UCSD-AML1 (cell line): ENCODE results near the gene FBN1.

Source experiments
- DNase-seq: peaks from one replicate; lab custom pipeline; 2025; ENCODE audit not compliant: unreplicated experiment; lab: John Stamatoyannopoulos, UW

The FBN1 gene

DNA sequence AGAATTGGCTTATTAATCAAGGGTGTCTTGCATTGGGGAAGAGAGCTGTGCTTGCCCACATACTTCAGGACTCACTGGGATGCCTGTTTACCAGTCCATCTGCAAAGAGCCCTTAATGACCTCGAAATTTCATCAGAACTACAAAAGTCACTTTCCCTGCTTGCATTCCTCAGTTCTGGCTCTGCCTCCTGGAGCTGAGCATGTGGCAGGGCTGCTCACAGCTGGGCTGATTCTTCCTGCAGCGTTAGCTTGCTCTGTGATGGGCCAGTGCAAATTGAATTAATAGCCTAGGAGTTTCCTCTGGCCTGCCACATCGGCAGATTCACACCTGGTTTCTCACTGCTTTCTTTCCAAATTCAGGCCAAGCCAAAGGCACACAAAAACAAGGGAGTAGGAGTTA, 205.4 kb downstream of the FBN1 start:
- no peak for DNase-seq

DNA sequence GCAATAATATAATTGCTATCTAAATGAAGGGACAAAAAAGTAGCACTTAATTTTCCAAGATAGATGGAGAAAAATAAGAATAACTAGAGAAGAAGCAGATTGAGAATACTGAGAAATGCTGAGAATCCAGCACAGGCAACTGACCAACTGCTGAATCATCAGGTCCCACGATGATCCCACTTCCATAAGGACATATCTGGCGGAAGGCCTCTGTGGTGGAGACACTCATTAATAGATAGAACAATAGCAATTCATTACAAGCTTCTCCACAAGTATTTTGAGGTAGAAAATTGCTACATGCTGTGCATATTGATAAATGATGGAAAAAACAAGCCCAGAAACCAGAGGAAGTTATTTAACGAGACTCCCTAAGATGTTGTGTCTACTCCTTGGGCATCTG, 208.3 kb downstream of the FBN1 start:
- DNase-seq, result no peak

DNA sequence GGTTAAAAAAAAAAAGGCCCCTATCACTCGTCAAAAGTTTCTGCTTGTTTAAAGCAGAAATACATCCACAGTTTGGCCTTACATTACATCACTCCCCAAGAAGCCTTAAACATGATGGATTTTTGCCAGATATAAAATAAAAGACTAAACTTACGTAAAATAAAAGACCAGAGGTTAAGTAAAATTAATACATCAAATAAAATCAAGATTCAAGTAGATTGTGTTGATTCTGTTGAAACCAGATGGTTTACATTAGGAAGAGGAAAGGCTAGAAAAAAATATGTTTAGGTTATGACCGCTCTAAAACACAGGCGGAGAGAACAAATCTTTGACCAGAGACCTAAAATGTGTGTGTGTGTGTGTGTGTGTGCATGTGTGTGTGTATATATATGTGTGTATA, 210.2 kb downstream of the FBN1 start:
- no peak for DNase-seq

- DNase-seq, result no peak
These were observed 212.2 kb downstream of the FBN1 start for GRCh38 chr15:48433226-48433886.

DNA sequence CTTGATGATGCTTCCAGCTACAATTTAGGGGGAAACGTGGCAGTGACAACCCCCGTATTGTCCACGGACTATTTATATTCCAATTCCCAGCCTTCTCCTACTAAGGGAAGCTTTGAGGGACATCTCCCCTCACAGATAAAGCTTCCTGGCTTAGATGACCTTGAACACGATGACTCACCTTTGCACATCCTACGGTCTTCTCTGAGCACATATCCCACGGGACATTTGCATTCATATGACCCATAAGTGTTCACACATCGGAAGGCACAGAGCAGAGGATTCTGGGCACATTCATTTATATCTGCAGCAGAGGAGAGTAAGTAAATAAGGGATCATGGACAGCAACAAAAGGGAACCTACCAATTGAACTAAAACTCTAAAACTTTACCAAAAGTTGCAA, 212.8 kb downstream of the FBN1 start:
- no peak for DNase-seq

DNA sequence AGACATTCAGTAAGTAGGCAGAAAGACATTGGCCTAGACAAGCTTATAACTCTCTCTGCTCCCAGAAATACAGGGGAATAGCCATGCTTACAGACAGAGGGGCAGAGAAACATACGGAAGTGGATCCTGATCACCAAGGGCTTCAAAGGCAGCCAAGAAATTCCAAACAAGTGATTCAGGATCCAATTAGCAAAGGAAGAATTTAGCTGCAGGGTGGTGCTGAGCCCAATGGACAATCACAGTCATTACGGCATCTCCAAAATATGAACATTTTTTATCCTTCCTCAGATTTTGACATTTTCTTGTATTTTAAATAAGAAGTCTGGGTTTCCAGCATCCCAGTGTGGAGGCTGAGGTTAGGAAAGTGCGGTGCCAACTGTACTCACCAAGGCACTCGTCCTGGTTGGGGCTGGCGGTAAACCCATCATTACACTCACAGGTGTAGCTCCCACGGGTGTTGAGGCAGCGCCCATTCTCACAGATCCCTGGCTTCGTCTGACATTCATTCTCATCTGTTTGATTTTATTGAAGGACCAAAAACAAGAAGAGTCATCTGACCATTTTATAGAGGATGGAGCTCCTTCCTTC, 217.5 kb downstream of the FBN1 start:
- no peak for DNase-seq

DNA sequence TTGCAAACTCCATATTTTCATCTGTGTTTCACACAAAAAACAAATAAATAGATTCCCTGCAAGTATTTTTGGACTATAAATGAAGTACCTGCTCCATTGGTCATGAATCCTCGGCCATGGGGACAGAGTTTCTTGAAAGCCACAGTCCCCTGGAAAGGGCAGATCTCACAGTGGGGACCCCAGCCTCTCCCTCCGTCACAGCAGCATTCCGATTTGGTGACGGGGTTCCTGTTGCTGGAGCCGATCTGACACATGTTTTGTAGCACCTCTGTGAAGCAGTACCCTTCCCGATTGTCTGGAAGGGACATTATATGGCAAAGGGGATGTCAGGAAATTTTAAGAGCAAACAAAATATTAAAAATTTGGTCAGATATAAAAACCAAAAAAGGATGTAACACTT, 218.0 kb downstream of the FBN1 start:
- DNase-seq, result no peak

- no peak for DNase-seq
These were observed 218.6 kb downstream of the FBN1 start for GRCh38 chr15:48426941-48427340.

DNA sequence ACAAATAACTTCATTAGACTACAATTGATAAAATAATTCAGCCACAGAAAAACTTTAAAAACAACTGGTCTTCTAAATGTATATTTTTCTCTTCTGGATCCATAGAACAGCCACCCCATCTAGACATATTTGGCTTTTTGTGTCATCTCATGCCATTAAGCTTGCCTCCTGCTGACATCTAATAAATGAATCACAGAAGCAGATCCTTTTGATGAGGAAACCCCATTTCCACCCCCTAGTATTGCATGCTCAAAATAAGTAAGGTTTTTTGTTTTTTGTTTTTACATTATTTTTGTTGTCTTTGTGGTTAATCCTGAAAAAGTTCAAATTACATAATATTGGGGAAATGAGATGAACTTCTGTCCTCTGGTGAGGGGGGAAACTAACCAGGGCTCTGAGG, 219.5 kb downstream of the FBN1 start:
- DNase-seq, result no peak

DNA sequence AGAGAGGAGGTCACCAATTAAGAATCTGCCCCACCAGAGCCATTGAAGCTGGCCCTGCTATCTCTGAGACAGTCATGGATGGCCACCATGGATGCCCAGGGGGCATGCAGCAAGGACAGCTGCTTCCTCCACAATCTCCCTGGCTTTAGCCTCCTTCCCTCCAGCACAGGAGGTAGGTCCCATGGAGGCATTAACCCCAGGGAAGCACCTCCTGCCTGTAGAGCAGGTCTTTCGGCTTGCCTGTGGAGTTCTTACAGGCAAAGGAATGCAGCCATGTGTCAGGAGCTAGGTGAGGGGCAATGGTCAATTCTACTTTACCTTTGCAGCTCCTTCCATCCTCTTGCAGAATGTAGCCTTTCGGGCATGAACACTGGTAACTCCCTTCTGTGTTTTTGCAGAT, 220.5 kb downstream of the FBN1 start:
- DNase-seq, result no peak

DNA sequence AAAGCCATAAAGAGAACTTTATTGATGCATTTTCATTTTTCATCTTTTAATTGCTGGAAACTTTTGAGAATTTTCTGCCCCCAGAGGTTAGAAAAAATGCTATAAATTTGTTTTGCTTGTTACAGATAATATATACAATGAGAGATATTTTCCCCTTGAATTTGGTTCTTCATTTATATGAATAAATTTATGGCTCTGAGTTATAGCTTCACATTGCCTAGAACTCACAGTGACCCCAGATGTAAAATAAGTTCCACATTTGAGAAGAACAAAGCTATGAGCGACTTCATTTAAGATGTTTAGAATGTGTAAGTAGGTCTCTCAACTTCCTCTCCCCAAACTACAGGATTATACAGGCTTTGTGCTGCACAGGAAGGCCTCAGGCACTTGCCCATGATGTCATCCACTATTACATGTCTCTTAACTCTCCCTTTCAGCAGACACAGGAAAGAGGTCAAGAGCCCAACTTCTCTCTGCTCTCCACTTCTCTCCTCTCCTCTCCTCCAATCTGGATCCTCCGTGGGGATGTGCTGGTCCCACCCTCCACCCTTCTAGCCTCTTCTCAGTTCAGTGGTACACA, 221.5 kb downstream of the FBN1 start:
- DNase-seq, result no peak

DNA sequence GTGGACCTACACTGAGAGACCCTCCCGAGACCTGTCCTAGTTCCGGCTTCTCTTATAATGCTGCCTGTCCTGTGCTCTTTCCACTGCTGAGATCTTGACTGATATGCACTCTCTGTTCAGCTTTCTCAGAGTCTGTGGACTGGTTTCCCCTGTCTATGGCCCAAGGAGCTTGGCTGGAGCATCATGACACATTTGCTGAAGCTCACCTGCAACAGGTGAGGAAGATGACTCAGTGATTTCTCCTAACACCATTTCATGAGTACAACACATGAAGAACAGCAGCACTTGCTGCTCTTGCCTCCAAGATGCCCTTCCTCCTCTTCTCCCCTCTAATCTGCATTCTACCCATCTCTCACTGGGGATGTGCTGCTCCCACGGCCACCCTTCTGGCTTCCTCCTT, 222.2 kb downstream of the FBN1 start:
- no peak for DNase-seq

GRCh38 chr15:48422401-48422800, 223.1 kb downstream of the FBN1 start:
- DNase-seq, result no peak

DNA sequence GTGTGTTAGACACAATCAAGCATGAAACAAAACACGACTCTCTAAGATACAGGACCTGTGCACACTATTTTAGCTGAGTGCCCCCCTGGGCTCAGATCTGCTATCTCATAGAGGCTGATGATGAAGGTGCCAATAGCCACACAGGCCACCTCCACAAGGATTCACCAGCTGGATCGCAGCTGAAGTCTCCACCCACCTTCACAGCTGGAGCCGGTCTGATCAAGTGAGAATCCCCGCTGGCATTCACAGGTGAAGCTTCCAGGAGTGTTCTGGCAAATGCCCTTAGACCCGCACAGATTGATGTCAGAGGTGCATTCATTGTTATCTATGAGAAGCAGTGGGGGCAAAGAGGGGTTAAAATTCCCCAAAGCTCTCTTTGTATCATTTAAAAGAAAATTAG, 224.1 kb downstream of the FBN1 start:
- DNase-seq, result no peak

DNA sequence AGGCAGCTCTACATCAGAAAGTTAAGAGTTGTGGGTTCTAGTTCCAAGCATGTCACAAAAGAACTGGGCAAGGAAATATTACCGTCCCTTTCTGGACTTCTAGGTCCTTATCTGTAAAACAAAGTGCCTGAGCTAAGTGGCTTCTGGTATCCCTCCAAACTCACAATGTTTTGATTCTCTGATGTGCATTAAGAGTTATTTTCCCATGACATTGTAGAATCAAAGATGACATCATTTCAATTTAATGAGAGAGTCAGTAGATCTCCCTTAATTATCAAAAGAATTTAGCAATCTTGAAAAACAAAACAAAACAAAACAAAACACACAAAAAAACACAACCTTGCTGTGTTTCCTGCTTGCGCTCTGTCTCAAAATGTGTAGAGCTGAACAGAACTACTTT, 225.6 kb downstream of the FBN1 start:
- DNase-seq, result no peak

DNA sequence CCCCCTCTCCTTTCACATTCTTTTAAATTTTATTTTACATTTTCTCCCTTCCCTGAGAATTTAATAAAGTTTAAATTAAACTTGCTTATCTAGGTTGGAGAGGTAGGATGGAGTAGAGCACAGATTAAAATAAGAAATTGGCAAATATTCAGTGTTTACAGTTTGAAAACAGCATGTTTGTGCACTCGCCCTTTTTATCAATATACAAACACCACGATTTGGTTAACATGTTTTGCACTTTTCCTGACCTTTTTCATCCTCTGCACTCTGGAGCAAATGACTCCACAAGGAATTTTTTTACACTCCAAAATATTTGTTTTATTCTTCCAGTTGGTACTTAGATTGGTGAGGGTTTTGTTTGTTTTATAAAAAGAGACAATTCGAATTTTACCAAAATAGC, 227.2 kb downstream of the FBN1 start:
- DNase-seq, result no peak

DNA sequence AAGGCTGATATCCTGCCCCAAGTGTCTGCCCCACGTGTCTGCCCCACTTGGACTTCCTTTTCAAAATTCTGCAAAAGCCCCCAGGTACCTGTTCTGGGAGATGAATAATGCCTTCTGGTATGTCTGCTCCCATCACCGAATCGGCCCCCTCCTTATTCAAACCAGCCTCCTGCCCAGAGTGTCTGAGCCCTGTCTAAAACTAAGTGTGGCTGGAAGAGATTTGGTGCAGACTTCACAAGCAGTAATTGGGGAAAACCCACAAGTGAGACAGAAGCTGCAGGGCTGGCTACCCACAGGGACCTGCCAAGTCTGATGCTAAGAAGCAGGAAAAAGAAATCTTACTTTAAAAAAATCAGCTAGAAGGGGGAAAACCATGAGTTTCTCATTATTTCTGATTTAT, 229.2 kb downstream of the FBN1 start:
- no peak for DNase-seq

GRCh38 chr15:48415036-48415886, 230.2 kb downstream of the FBN1 start:
- no peak for DNase-seq

DNA sequence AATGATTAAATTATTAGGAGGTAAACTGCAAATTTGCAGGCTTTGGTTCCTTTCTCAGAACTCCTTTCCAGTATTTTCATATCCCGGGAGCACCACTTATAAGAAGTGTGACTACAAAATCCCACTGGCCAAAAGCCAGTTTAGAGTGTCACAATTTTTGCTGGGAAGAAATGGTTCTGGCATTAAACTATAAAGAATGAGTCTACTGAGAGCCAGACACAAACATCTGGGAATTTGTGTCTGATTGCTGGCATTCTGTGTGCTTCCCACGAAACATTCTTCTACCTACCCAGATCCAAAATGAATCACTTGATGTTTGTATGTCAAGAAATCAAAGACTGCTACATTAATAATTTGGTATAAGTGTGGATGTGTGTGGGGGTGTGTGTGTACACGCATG, 231.5 kb downstream of the FBN1 start:
- DNase-seq, result no peak

GRCh38 chr15:48413304-48413703, 232.2 kb downstream of the FBN1 start:
- no peak for DNase-seq

GRCh38 chr15:48411971-48412591, 233.4 kb downstream of the FBN1 start:
- DNase-seq, result no peak

- DNase-seq, result no peak
These were observed 235.9 kb downstream of the FBN1 start for GRCh38 chr15:48409623-48410022.
